Type B pancreatic cell (in vitro differentiated cells): ENCODE measurements around the gene ZDHHC14. TPM values are rescaled to one million over a fixed set of nuclear protein-coding genes. Genes with fewer than 3 reads are reported as not detected.

Source experiments
- DNase-seq: peaks from one replicate; pipeline ENCODE4 v3.0.0; 2021; ENCODE audit warnings: mixed read lengths; ENCODE audit not compliant: unreplicated experiment; ENCODE audit errors: extremely low spot score
- H3K27ac Mint-ChIP-seq: 2 replicates; pipeline ENCODE4 v1.8.0; 2021; ENCODE audit warnings: mild to moderate bottlenecking, mixed read lengths
- H3K27me3 Mint-ChIP-seq: 2 replicates; pipeline ENCODE4 v1.8.0; 2021; ENCODE audit warnings: mixed read lengths
- H3K36me3 Mint-ChIP-seq: 2 replicates; pipeline ENCODE4 v1.8.0; 2021; ENCODE audit warnings: mixed read lengths
- H3K4me1 Mint-ChIP-seq: one replicate; pipeline ENCODE4 v1.8.0; 2021; ENCODE audit warnings: mixed read lengths; ENCODE audit not compliant: unreplicated experiment
- H3K4me3 Mint-ChIP-seq: 2 replicates; pipeline ENCODE4 v1.8.0; 2021; ENCODE audit warnings: mild to moderate bottlenecking, mixed read lengths
- H3K9me3 Mint-ChIP-seq: 2 replicates; pipeline ENCODE4 v1.8.0; 2021; ENCODE audit warnings: mixed read lengths
- total RNA-seq: library from RNA; stranded (reverse); gene quantifications from 2 replicates; pipeline ENCODE4 v1.2.1, GENCODE V29; 2021; ENCODE audit warnings: low replicate concordance
- TF ChIP-seq, protein P1 (sequence below): fragments of 200-600 bp; sonication (generic); conservative IDR thresholded peaks from 2 replicates; pipeline ENCODE4 v1.5.0; 2021; ENCODE audit warnings: antibody characterized with exemption, mild to moderate bottlenecking

The ZDHHC14 gene
- total RNA-seq, 1 donor from 2014 or later, result 11.1 TPM

- Mint-ChIP-seq H3K36me3 (no peaks in the 10 kb centered on the region), H3K27ac (no peak overlapping the region), H3K9me3 (no peaks in the 10 kb centered on the region), H3K4me1 (peaks cover 10% of the 10 kb centered on the region), H3K4me3 (no peak overlapping the region), H3K27me3 (peaks cover 3% of the 10 kb centered on the region)
- TF ChIP-seq, protein P1, sequence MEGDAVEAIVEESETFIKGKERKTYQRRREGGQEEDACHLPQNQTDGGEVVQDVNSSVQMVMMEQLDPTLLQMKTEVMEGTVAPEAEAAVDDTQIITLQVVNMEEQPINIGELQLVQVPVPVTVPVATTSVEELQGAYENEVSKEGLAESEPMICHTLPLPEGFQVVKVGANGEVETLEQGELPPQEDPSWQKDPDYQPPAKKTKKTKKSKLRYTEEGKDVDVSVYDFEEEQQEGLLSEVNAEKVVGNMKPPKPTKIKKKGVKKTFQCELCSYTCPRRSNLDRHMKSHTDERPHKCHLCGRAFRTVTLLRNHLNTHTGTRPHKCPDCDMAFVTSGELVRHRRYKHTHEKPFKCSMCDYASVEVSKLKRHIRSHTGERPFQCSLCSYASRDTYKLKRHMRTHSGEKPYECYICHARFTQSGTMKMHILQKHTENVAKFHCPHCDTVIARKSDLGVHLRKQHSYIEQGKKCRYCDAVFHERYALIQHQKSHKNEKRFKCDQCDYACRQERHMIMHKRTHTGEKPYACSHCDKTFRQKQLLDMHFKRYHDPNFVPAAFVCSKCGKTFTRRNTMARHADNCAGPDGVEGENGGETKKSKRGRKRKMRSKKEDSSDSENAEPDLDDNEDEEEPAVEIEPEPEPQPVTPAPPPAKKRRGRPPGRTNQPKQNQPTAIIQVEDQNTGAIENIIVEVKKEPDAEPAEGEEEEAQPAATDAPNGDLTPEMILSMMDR, result no peak
- DNase-seq, result no peak
These were observed 168.4 kb downstream of the ZDHHC14 start for GRCh38 chr6:157549468-157549745.

DNA sequence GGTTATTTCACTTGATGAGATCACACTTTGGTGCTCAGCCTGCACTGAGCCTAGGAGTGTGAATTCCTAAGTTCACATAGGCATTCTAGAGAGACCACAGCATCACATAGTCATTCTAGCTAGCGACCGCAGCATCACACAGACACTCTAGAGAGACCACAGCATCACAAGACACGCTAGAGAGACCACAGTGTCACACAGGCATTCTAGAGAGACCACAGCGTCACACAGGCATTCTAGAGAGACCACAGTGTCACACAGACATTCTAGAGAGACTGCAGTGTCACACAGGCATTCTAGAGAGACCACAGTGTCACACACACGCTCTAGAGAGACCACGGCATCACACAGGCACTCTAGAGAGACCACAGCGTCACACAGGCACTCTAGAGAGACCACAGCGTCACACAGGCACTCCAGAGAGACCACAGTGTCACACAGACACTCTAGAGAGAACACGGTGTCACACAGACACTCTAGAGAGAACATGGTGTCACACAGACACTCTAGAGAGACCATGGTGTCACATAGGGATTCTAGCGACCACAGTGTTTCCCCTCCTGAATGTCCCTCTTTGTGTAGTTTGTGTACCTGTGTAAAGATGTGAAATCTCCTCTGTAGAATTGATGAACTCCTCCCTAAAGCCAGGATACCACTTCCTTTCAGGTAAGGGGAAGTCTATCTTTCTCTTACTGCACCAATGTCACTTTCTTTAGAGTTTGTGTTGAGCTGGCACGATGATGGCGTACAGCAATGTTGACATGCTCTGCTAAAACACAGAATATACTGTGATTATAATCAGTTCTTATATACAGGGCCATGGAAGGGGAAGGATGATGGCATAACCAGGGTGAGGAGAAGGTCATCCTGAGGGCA, 169.4 kb downstream of the ZDHHC14 start:
- H3K27me3 Mint-ChIP-seq, result peaks cover 3% of the 10 kb centered on the region
- no peak for DNase-seq
- TF ChIP-seq, protein P1, result no peak
- no peak overlapping the region for H3K27ac Mint-ChIP-seq
- no peaks in the 10 kb centered on the region for H3K36me3 Mint-ChIP-seq
- H3K9me3 Mint-ChIP-seq, result no peaks in the 10 kb centered on the region
- H3K4me3 Mint-ChIP-seq, result no peak overlapping the region
- peaks cover 16% of the 10 kb centered on the region for H3K4me1 Mint-ChIP-seq

DNA sequence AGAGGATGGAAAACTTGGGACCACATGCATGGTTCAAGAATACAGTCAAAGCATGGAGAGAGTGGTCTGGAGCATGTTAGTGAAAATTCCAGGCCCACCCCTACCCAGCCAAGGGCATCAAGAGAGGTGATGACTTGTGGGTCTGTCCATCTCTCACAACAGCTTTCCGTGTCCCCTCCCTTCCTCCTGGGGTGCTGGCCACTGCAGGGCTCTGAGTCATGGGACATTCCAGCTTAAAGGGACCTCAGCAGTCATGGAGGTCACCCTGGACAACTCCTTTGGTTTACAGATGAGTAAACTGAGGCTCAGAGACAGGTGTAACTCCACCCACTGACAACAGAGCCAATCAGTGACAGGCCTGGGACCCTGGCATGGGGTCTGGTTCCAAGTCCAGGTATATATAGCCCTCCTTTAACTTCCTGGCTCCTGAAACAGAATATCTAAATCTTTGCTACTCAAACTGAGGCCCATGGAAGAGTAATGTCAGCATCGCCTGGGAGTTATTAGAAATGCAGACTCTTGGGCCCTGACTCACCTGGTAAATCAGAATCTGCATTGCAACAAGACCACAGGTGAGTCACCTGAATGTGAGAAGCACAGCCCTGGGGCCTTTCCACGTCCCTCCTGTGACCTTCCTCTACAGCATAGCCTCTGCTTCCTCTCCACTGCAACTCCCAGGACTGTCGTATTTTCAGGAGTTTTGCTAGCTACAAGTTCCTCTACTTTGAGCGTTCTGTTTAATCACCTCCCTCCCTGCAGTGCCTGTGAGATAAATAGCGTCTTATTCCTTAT, 170.2 kb downstream of the ZDHHC14 start:
- H3K27ac Mint-ChIP-seq, result no peak overlapping the region
- no peaks in the 10 kb centered on the region for H3K36me3 Mint-ChIP-seq
- H3K9me3 Mint-ChIP-seq, result no peaks in the 10 kb centered on the region
- peaks cover 22% of the 10 kb centered on the region for H3K4me1 Mint-ChIP-seq
- DNase-seq, result no peak
- TF ChIP-seq, protein P1, result no peak
- no peak overlapping the region for H3K4me3 Mint-ChIP-seq
- H3K27me3 Mint-ChIP-seq, result peaks cover 3% of the 10 kb centered on the region

- Mint-ChIP-seq H3K36me3 (no peaks in the 10 kb centered on the region), H3K4me3 (peak overlapping the region; percentile 9), H3K9me3 (no peaks in the 10 kb centered on the region), H3K4me1 (peaks cover 26% of the 10 kb centered on the region), H3K27ac (no peak overlapping the region), H3K27me3 (peaks cover 3% of the 10 kb centered on the region)
- no peak for DNase-seq
- TF ChIP-seq, protein P1, result no peak
These were observed 171.2 kb downstream of the ZDHHC14 start for GRCh38 chr6:157552081-157552747.

- H3K36me3 Mint-ChIP-seq, result no peaks in the 10 kb centered on the region
- TF ChIP-seq, protein P1, result no peak
- H3K27me3 Mint-ChIP-seq, result peaks cover 3% of the 10 kb centered on the region
- peaks cover 26% of the 10 kb centered on the region for H3K4me1 Mint-ChIP-seq
- no peaks in the 10 kb centered on the region for H3K9me3 Mint-ChIP-seq
- H3K27ac Mint-ChIP-seq, result no peak overlapping the region
- DNase-seq, result no peak
- H3K4me3 Mint-ChIP-seq, result no peak overlapping the region
These were observed 172.0 kb downstream of the ZDHHC14 start for GRCh38 chr6:157552820-157553485.
